Endothelial cell of umbilical vein (primary cell): Measurements from ENCODE around the gene TMEM35B. TPM values are rescaled to one million over a fixed set of nuclear protein-coding genes. Genes with fewer than 3 reads are reported as not detected.

Experiments used
- BruUV-seq: library from RNA; stranded (reverse); fragments of 400-500 nt; replicated peaks from 2 replicates; lab custom pipeline; 2021; lab: Mats Ljungman, UMichigan
- CTCF ChIA-PET: fragments of 300-600, 350-600 bp; sonication (Branson Sonifier 250); formaldehyde crosslinking; loops from one replicate; lab custom pipeline; 2021; ENCODE audit warnings: antibody characterized with exemption, inconsistent platforms; lab: Charles Lee
- POLR2A ChIA-PET: fragments of 300-600, 350-600 bp; sonication (Branson Sonifier 250); formaldehyde crosslinking; loops from one replicate; lab custom pipeline; 2021; ENCODE audit warnings: antibody characterized with exemption, inconsistent platforms; lab: Charles Lee
- DNase-seq: peaks from one replicate; pipeline ENCODE4 v3.0.0-alpha.2; 2011; ENCODE audit warnings: low read depth, low spot score
- FAIRE-seq: peaks from 2 replicates; lab custom pipeline; 2011; peaks lifted over from hg19 to GRCh38; lab: Jason Lieb, UNC
- H2AFZ ChIP-seq: 2 replicates; pipeline ENCODE4 v1.6.0; 2012; ENCODE audit warnings: low read depth, low read length, control low read depth, inconsistent platforms
- H3K27ac ChIP-seq: 2 replicates; pipeline ENCODE4 v1.5.1; 2011; ENCODE audit warnings: low read depth, mild to moderate bottlenecking, control low read depth, low read length, moderate library complexity; ENCODE audit not compliant: insufficient read depth
- H3K27me3 ChIP-seq, 2 experiments: 2 replicates each; pipeline versions ENCODE4 v1.6.0 to v1.6.1; 2011; ENCODE audit warnings: low read length in 2 of 2, mixed read lengths in 1 of 2; ENCODE audit not compliant: control insufficient read depth in 2 of 2, insufficient read depth in 2 of 2
- H3K36me3 ChIP-seq, 2 experiments: 2 replicates in 1 of 2; 3 replicates in 1 of 2; pipeline ENCODE4 v1.5.1; 2011; ENCODE audit warnings: low read length in 2 of 2, mild to moderate bottlenecking in 1 of 2, moderate library complexity in 1 of 2; ENCODE audit not compliant: control insufficient read depth in 2 of 2, insufficient read depth in 2 of 2; ENCODE audit errors: extremely low read depth in 1 of 2
- H3K4me1 ChIP-seq: 3 replicates; pipeline ENCODE4 v1.5.1; 2011; ENCODE audit warnings: mild to moderate bottlenecking, low read length; ENCODE audit not compliant: control insufficient read depth, insufficient read depth; ENCODE audit errors: extremely low read depth
- H3K4me2 ChIP-seq: 2 replicates; pipeline ENCODE4 v1.6.1; 2011; ENCODE audit warnings: low read length, control low read depth, mixed read lengths; ENCODE audit not compliant: insufficient read depth
- H3K4me3 ChIP-seq, 3 experiments: fragments of 200-600 bp in 1 of 3; sonication (generic), shearing (Covaris generic) in 1 of 3; replicated peaks in 1 of 3; 2 replicates each; pipeline ENCODE4 v1.5.1; 2011 to 2016; ENCODE audit warnings: control low read depth in 3 of 3, low read length in 3 of 3, mild to moderate bottlenecking in 2 of 3, inconsistent platforms in 1 of 3, low read depth in 1 of 3, moderate library complexity in 1 of 3; ENCODE audit not compliant: insufficient read depth in 1 of 3
- H3K79me2 ChIP-seq: 2 replicates; pipeline ENCODE4 v1.6.0; 2012; ENCODE audit warnings: low read length, inconsistent platforms; ENCODE audit not compliant: control insufficient read depth, insufficient read depth
- H3K9ac ChIP-seq: replicated peaks from 2 replicates; pipeline ENCODE3; 2011; ENCODE audit warnings: low read length, control low read depth; ENCODE audit not compliant: insufficient read depth; ENCODE audit errors: extremely low read depth
- H3K9me1 ChIP-seq: replicated peaks from 3 replicates; pipeline ENCODE4 v1.6.0; 2011; ENCODE audit warnings: mild to moderate bottlenecking, low read length; ENCODE audit not compliant: control insufficient read depth, insufficient read depth; ENCODE audit errors: extremely low read depth
- H3K9me3 ChIP-seq: replicated peaks from 2 replicates; pipeline ENCODE4 v1.5.1; 2012; ENCODE audit warnings: low read length, inconsistent platforms; ENCODE audit not compliant: control insufficient read depth, insufficient read depth
- H4K20me1 ChIP-seq: replicated peaks from 2 replicates; pipeline ENCODE3; 2011; ENCODE audit warnings: mild to moderate bottlenecking, low read length; ENCODE audit not compliant: control insufficient read depth, insufficient read depth; ENCODE audit errors: extremely low read depth
- EZH2 ChIP-seq: IDR thresholded peaks from 2 replicates; pipeline ENCODE4 v1.6.1; 2012; ENCODE audit warnings: borderline replicate concordance, low read depth, mild to moderate bottlenecking, moderate library complexity, low read length, inconsistent platforms; ENCODE audit not compliant: severe bottlenecking
- FOS ChIP-seq: IDR thresholded peaks from 2 replicates; pipeline ENCODE4 v1.6.1; 2011; ENCODE audit warnings: mild to moderate bottlenecking, low read length, moderate library complexity, borderline replicate concordance; ENCODE audit not compliant: insufficient read depth
- GATA2 ChIP-seq: IDR thresholded peaks from 2 replicates; pipeline ENCODE4 v1.7.0; 2011; ENCODE audit warnings: low read depth, mild to moderate bottlenecking, moderate library complexity, mixed read lengths, low read length; ENCODE audit not compliant: insufficient read length, insufficient read depth
- JUN ChIP-seq: IDR thresholded peaks from 2 replicates; pipeline ENCODE4 v1.6.1; 2011; ENCODE audit warnings: borderline replicate concordance, low read depth; ENCODE audit not compliant: insufficient read length, insufficient read depth
- MYC ChIP-seq: IDR thresholded peaks from one replicate; pipeline ENCODE4 v1.6.1; 2011; ENCODE audit warnings: mild to moderate bottlenecking, low read depth, low read length
- POLR2A ChIP-seq: IDR thresholded peaks from 2 replicates; pipeline ENCODE4 v1.6.1; 2012; ENCODE audit warnings: low read depth, mild to moderate bottlenecking, control low read depth, low read length
- POLR2AphosphoS5 ChIP-seq: IDR thresholded peaks from 2 replicates; pipeline ENCODE4 v1.6.1; 2012; ENCODE audit warnings: low read depth, mild to moderate bottlenecking, control low read depth, low read length, moderate library complexity; ENCODE audit not compliant: insufficient read depth
- dilution Hi-C: fragments of 300-500 bp; cut with MboI; formaldehyde crosslinking; loops from one replicate; pipeline ENCODE4 v1.15.0; 2019; ENCODE audit warnings: low sequenced_read_pairs; ENCODE audit not compliant: extremely low pct_ligation_motif_present
- intact Hi-C: fragments of 100-400 bp; cut with micrococcal nuclease; formaldehyde crosslinking; loops from one replicate; pipeline ENCODE4 v1.10.0; 2022
- polyA plus RNA-seq, 4 experiments: library from polyadenylated mRNA; depleted of rRNA in 3 of 4; stranded (reverse) in 3 of 4; unstranded in 1 of 4; fragments of >200 nt; gene quantifications; 2 replicates each; pipeline versions ENCODE4 v1.2.1 to v1.2.3, GENCODE V29; 2011 to 2012; ENCODE audit warnings: missing spikeins in 1 of 4
- total RNA-seq: library from RNA; stranded (reverse); gene quantifications from 2 replicates; pipeline ENCODE4 v1.2.3, GENCODE V29; 2021
- TF ChIP-seq, protein P1 (sequence below): IDR thresholded peaks from 2 replicates; pipeline ENCODE4 v1.6.1; 2011; ENCODE audit not compliant: insufficient read depth, insufficient read length
- TF ChIP-seq, protein P2 (sequence below), 2 donors: IDR thresholded peaks; 1 replicate in 1 of 2; 2 replicates in 1 of 2; pipeline ENCODE4 v1.5.1; 2011; ENCODE audit warnings: low read length in 2 of 2, mild to moderate bottlenecking in 2 of 2, moderate library complexity in 2 of 2, control low read depth in 1 of 2, inconsistent platforms in 1 of 2, low read depth in 1 of 2; ENCODE audit not compliant: insufficient read depth in 1 of 2; ENCODE audit errors: extremely low read depth in 1 of 2

The TMEM35B gene
- total and polyA plus RNA-seq, 2 donors (not counting 3 experiments of a cell fraction or from before 2014, with no cell fraction given): 18.7 to 46.2 TPM

DNA sequence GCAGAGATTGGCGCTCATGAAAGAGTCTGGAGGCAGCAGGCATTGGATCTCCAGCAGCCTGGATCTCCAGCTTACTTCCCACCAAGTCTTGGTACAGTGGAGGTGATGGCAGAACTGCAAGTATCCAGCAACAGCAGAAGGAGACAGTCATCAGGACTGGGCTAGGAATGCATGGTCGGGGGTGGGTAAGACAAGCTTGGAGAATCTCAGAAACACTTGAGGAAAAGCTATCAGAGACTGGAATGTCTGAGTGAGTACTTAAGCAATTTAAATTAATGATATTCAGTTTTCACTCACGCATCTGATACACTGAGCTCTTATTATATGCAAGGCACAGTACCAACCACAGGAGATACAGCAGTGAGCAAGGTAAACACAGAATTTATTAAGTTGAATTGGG is 9.8 kb downstream of the TMEM35B start:
- dilution Hi-C loops: loop anchor here (25.0 kb wide), 1 partner anchor 187 kb away; no protein-coding TSS in a partner anchor
- Histone ChIP-seq H3K4me1 (no peaks in the 10 kb centered on the region), H3K27me3 (peaks cover 0 to 3% of the 10 kb centered on the region in 2 experiments), H2AFZ (no peak overlapping the region), H3K4me3 (no peak overlapping the region), H3K9ac (no peak overlapping the region), H3K4me2 (no peak overlapping the region), H3K9me1 (no peaks in the 10 kb centered on the region), H4K20me1 (no peaks in the 10 kb centered on the region), H3K36me3 (no peaks in the 10 kb centered on the region), H3K27ac (no peak overlapping the region), H3K79me2 (no peaks in the 10 kb centered on the region), H3K9me3 (no peaks in the 10 kb centered on the region)
- CTCF ChIA-PET: interaction anchor here (1.0 to 1.8 kb wide), 3 partner anchors 9 to 23 kb away, joined by 3 to 7 read pairs (median 4); partner anchors contain the start of gene TMEM35B
- POLR2A ChIA-PET: no interaction called here
- intact Hi-C loops: no loop called here
- BruUV-seq: no TSS peak
- no peak for DNase-seq
- TF ChIP-seq, protein P1, sequence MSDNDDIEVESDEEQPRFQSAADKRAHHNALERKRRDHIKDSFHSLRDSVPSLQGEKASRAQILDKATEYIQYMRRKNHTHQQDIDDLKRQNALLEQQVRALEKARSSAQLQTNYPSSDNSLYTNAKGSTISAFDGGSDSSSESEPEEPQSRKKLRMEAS: no peak
- TF ChIP-seq, protein P2, sequence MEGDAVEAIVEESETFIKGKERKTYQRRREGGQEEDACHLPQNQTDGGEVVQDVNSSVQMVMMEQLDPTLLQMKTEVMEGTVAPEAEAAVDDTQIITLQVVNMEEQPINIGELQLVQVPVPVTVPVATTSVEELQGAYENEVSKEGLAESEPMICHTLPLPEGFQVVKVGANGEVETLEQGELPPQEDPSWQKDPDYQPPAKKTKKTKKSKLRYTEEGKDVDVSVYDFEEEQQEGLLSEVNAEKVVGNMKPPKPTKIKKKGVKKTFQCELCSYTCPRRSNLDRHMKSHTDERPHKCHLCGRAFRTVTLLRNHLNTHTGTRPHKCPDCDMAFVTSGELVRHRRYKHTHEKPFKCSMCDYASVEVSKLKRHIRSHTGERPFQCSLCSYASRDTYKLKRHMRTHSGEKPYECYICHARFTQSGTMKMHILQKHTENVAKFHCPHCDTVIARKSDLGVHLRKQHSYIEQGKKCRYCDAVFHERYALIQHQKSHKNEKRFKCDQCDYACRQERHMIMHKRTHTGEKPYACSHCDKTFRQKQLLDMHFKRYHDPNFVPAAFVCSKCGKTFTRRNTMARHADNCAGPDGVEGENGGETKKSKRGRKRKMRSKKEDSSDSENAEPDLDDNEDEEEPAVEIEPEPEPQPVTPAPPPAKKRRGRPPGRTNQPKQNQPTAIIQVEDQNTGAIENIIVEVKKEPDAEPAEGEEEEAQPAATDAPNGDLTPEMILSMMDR (IDR thresholded peaks at IDR 0.05; ENCODE audit: extremely low read depth in 1 of 2, insufficient read depth in 1 of 2, low read depth in 1 of 2, low read length in 2 of 2): no peak
- no peak for TF ChIP-seq POLR2AphosphoS5
- no peak for TF ChIP-seq MYC
- TF ChIP-seq JUN: no peak
- TF ChIP-seq FOS: no peak
- TF ChIP-seq POLR2A: no peak
- TF ChIP-seq EZH2: no peak
- no peak for TF ChIP-seq GATA2
- no peak for FAIRE-seq
